Measurements from ENCODE around the gene CLCN7.

GRCh38 chr16:1510941-1511351 is 36.1 kb upstream of the CLCN7 start:
- no peak for TF ChIP-seq CTCF (IDR thresholded peaks at IDR 0.05)
- TF ChIP-seq POLR2A (IDR thresholded peaks at IDR 0.05): no peak

All from heart left ventricle (tissue), 13 donors.